Endothelial cell of umbilical vein (primary cell): ENCODE measurements around the gene TMPRSS7.

ENCODE experiments used
- POLR2A ChIP-seq: IDR thresholded peaks from 2 replicates; pipeline ENCODE4 v1.6.1; 2012; ENCODE audit warnings: low read depth, mild to moderate bottlenecking, control low read depth, low read length
- TF ChIP-seq, protein P1 (sequence below), 2 donors: IDR thresholded peaks; 1 replicate in 1 of 2; 2 replicates in 1 of 2; pipeline ENCODE4 v1.5.1; 2011; ENCODE audit warnings: low read length in 2 of 2, mild to moderate bottlenecking in 2 of 2, moderate library complexity in 2 of 2, control low read depth in 1 of 2, inconsistent platforms in 1 of 2, low read depth in 1 of 2; ENCODE audit not compliant: insufficient read depth in 1 of 2; ENCODE audit errors: extremely low read depth in 1 of 2

DNA sequence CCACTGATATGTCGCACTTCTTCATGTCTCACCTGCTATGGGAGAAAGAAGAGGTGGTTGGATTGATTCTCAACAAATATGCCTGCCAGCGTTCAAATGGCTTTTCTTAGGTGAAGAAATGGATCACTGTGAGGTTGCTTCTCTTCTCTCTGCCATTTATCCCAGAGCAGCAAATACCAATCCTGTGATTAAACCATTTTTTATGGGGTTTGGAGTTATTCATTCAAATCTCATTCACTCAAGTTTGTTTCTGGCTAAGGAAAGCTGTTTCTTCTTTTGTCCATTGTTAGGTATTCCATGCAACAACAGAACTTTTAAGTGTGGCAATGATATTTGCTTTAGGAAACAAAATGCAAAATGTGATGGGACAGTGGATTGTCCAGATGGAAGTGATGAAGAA, 39.5 kb downstream of the TMPRSS7 start:
- TF ChIP-seq, protein P1, sequence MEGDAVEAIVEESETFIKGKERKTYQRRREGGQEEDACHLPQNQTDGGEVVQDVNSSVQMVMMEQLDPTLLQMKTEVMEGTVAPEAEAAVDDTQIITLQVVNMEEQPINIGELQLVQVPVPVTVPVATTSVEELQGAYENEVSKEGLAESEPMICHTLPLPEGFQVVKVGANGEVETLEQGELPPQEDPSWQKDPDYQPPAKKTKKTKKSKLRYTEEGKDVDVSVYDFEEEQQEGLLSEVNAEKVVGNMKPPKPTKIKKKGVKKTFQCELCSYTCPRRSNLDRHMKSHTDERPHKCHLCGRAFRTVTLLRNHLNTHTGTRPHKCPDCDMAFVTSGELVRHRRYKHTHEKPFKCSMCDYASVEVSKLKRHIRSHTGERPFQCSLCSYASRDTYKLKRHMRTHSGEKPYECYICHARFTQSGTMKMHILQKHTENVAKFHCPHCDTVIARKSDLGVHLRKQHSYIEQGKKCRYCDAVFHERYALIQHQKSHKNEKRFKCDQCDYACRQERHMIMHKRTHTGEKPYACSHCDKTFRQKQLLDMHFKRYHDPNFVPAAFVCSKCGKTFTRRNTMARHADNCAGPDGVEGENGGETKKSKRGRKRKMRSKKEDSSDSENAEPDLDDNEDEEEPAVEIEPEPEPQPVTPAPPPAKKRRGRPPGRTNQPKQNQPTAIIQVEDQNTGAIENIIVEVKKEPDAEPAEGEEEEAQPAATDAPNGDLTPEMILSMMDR (IDR thresholded peaks at IDR 0.05; ENCODE audit: extremely low read depth in 1 of 2, insufficient read depth in 1 of 2, low read depth in 1 of 2, low read length in 2 of 2) = no peak
- no peak for TF ChIP-seq POLR2A
